ENCODE data around the gene ARMC3. TPM values are rescaled to one million over a fixed set of nuclear protein-coding genes. Genes with fewer than 3 reads are reported as not detected.

ARMC3 gene
- total and polyA plus RNA-seq, 2 experiments from 2014 or later, result 0.24 TPM; not detected in 1

- TF ChIP-seq ZNF462 (CRISPR knock-in tag; IDR thresholded peaks at IDR 0.05), result no peak
- TF ChIP-seq ZNF331 (CRISPR knock-in tag; IDR thresholded peaks at IDR 0.05; ENCODE audit: low read depth), result no peak
- TF ChIP-seq, protein P1, sequence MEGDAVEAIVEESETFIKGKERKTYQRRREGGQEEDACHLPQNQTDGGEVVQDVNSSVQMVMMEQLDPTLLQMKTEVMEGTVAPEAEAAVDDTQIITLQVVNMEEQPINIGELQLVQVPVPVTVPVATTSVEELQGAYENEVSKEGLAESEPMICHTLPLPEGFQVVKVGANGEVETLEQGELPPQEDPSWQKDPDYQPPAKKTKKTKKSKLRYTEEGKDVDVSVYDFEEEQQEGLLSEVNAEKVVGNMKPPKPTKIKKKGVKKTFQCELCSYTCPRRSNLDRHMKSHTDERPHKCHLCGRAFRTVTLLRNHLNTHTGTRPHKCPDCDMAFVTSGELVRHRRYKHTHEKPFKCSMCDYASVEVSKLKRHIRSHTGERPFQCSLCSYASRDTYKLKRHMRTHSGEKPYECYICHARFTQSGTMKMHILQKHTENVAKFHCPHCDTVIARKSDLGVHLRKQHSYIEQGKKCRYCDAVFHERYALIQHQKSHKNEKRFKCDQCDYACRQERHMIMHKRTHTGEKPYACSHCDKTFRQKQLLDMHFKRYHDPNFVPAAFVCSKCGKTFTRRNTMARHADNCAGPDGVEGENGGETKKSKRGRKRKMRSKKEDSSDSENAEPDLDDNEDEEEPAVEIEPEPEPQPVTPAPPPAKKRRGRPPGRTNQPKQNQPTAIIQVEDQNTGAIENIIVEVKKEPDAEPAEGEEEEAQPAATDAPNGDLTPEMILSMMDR (conservative IDR thresholded peaks at IDR 0.05; ENCODE audit: low read depth in 2 of 2), result no peak
- no peak for TF ChIP-seq STAT1 (IDR thresholded peaks at IDR 0.05; ENCODE audit: unreplicated experiment)
- no peak for TF ChIP-seq ZNF114 (CRISPR knock-in tag; IDR thresholded peaks at IDR 0.05)
These were observed 12.5 kb upstream of the ARMC3 start (continued) for GRCh38 chr10:22915314-22915713.

DNA sequence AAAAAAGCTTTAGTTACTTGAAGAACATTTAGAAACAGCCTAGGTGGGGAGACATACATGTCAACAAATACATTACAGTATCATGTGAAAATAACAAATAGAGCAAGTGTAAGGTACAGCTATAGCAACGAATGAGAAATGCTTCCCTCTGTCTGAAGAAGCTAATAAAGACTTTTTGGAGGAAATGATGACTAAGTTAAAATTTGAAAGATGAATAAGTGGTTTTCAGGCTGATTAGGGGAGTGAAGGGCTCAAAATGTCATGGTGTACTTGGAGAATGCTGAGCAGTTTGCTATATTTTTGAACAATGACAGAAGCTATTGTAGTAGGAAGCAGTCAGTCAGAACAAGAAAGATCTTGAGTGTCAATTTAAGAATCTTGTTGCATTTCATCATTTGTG, 2.8 kb upstream of the ARMC3 start:
- H3K36me3 ChIP-seq (ENCODE audit: insufficient read depth), result no peaks in the 10 kb centered on the region
- no peaks in the 10 kb centered on the region for H3K9me3 Mint-ChIP-seq
- DNase-seq (ENCODE audit: low spot score), result no peak
- H3K4me2 ChIP-seq, result no peak overlapping the region
- peaks cover 3% of the 10 kb centered on the region for H3K27me3 Mint-ChIP-seq (ENCODE audit: insufficient read depth, low read depth, poor library complexity)
- H3K36me3 Mint-ChIP-seq (ENCODE audit: low read depth), result no peaks in the 10 kb centered on the region
- no peaks in the 10 kb centered on the region for H3K9me2 ChIP-seq (ENCODE audit: insufficient read depth)
- H2AFZ ChIP-seq, result no peak overlapping the region
- H3K4me1 Mint-ChIP-seq, result no peaks in the 10 kb centered on the region
- no peak overlapping the region for H3K4me3 ChIP-seq
- H4K20me1 ChIP-seq (replicated peaks; ENCODE audit: insufficient read depth), result no peaks in the 10 kb centered on the region
- H3K27ac Mint-ChIP-seq, result no peak overlapping the region
- H3K27me3 ChIP-seq (ENCODE audit: insufficient read depth), result peaks cover 32% of the 10 kb centered on the region
- H3K4me1 ChIP-seq (ENCODE audit: insufficient read depth), result peaks cover 10% of the 10 kb centered on the region
- no peak overlapping the region for H3K27ac ChIP-seq (ENCODE audit: low read depth)
- H3F3A ChIP-seq (replicated peaks; ENCODE audit: low read depth), result no peaks in the 10 kb centered on the region
- H3K79me2 ChIP-seq (replicated peaks; ENCODE audit: insufficient read depth), result no peaks in the 10 kb centered on the region
- no peak for ATAC-seq
- H3K4me3 Mint-ChIP-seq, result no peak overlapping the region
- no peak for TF ChIP-seq ZNF114 (CRISPR knock-in tag; IDR thresholded peaks at IDR 0.05)
- TF ChIP-seq CREB1 (CRISPR knock-in tag; IDR thresholded peaks at IDR 0.05; ENCODE audit: low read depth), result no peak
- no peak for TF ChIP-seq ETS1 (IDR thresholded peaks at IDR 0.05)
- no peak for TF ChIP-seq STAT1 (IDR thresholded peaks at IDR 0.05; ENCODE audit: unreplicated experiment)
- TF ChIP-seq POLR2AphosphoS5 (IDR thresholded peaks at IDR 0.05; ENCODE audit: low read depth), result no peak
- no peak for TF ChIP-seq JUNB (IDR thresholded peaks at IDR 0.05; ENCODE audit: unreplicated experiment)
- TF ChIP-seq EZH2phosphoT487 (IDR thresholded peaks at IDR 0.05; ENCODE audit: unreplicated experiment), result no peak
- TF ChIP-seq NANOG (IDR thresholded peaks at IDR 0.05; ENCODE audit: borderline replicate concordance), result no peak
- TF ChIP-seq, protein P2, sequence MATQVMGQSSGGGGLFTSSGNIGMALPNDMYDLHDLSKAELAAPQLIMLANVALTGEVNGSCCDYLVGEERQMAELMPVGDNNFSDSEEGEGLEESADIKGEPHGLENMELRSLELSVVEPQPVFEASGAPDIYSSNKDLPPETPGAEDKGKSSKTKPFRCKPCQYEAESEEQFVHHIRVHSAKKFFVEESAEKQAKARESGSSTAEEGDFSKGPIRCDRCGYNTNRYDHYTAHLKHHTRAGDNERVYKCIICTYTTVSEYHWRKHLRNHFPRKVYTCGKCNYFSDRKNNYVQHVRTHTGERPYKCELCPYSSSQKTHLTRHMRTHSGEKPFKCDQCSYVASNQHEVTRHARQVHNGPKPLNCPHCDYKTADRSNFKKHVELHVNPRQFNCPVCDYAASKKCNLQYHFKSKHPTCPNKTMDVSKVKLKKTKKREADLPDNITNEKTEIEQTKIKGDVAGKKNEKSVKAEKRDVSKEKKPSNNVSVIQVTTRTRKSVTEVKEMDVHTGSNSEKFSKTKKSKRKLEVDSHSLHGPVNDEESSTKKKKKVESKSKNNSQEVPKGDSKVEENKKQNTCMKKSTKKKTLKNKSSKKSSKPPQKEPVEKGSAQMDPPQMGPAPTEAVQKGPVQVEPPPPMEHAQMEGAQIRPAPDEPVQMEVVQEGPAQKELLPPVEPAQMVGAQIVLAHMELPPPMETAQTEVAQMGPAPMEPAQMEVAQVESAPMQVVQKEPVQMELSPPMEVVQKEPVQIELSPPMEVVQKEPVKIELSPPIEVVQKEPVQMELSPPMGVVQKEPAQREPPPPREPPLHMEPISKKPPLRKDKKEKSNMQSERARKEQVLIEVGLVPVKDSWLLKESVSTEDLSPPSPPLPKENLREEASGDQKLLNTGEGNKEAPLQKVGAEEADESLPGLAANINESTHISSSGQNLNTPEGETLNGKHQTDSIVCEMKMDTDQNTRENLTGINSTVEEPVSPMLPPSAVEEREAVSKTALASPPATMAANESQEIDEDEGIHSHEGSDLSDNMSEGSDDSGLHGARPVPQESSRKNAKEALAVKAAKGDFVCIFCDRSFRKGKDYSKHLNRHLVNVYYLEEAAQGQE (IDR thresholded peaks at IDR 0.05; ENCODE audit: unreplicated experiment), result no peak

All from GM23338 (cell line).